ENCODE data around the gene ADRM1.

The ADRM1 gene

DNA sequence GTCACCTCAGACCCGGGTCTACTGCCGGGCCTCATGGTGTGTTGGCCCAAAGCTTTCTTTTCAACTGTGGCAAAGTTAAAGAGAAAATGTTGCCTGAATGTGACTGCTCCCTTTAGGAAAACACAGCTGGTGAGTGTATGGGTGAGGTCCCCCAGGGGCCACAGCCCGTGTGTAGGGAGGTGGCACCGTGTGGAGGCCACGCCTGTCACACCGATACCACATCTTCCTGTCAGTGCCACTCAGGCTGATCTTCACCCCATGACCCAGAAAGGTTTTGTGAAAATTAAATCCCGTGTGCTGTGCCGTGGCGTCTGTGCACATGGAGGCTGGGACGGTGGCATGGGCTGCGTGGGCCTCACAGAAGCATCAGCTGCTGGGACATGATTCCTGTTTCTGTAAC is 10.7 kb upstream of the ADRM1 start:
- no peak overlapping the region for H3K4me3 ChIP-seq (ENCODE audit: low read length)
- H3K9me2 ChIP-seq (replicated peaks; ENCODE audit: control insufficient read depth, low read length), result no peaks in the 10 kb centered on the region
- H3K36me3 ChIP-seq (ENCODE audit: control insufficient read depth, low read length), result peaks cover 13% of the 10 kb centered on the region; the same call in 1 of the 2 replicates
- TF ChIP-seq, protein P1, sequence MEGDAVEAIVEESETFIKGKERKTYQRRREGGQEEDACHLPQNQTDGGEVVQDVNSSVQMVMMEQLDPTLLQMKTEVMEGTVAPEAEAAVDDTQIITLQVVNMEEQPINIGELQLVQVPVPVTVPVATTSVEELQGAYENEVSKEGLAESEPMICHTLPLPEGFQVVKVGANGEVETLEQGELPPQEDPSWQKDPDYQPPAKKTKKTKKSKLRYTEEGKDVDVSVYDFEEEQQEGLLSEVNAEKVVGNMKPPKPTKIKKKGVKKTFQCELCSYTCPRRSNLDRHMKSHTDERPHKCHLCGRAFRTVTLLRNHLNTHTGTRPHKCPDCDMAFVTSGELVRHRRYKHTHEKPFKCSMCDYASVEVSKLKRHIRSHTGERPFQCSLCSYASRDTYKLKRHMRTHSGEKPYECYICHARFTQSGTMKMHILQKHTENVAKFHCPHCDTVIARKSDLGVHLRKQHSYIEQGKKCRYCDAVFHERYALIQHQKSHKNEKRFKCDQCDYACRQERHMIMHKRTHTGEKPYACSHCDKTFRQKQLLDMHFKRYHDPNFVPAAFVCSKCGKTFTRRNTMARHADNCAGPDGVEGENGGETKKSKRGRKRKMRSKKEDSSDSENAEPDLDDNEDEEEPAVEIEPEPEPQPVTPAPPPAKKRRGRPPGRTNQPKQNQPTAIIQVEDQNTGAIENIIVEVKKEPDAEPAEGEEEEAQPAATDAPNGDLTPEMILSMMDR (IDR thresholded peaks at IDR 0.05; ENCODE audit: low read depth, low read length, poor library complexity, severe bottlenecking), result no peak
- no peak for TF ChIP-seq EZH2phosphoT487 (IDR thresholded peaks at IDR 0.05; ENCODE audit: borderline replicate concordance, low read length)
- H3K4me1 ChIP-seq (ENCODE audit: control insufficient read depth, low read length), result peaks cover 8% of the 10 kb centered on the region
- no peak overlapping the region for H3K4me2 ChIP-seq (ENCODE audit: low read length)
- H3K27ac ChIP-seq (ENCODE audit: low read depth, low read length), result no peak overlapping the region
- no peaks in the 10 kb centered on the region for H3K27me3 ChIP-seq (ENCODE audit: control insufficient read depth, low read length)
- H4K20me1 ChIP-seq (ENCODE audit: control insufficient read depth, insufficient read depth, low read depth, low read length), result no peaks in the 10 kb centered on the region
- H3K79me2 ChIP-seq (ENCODE audit: control insufficient read depth, low read length), result no peaks in the 10 kb centered on the region
- H3F3A ChIP-seq (ENCODE audit: control insufficient read depth, insufficient read depth), result peaks cover 2% of the 10 kb centered on the region; the same call in 1 of the 2 replicates
- H3K9me3 ChIP-seq (ENCODE audit: control insufficient read depth, insufficient read depth, low read length), result no peaks in the 10 kb centered on the region

DNA sequence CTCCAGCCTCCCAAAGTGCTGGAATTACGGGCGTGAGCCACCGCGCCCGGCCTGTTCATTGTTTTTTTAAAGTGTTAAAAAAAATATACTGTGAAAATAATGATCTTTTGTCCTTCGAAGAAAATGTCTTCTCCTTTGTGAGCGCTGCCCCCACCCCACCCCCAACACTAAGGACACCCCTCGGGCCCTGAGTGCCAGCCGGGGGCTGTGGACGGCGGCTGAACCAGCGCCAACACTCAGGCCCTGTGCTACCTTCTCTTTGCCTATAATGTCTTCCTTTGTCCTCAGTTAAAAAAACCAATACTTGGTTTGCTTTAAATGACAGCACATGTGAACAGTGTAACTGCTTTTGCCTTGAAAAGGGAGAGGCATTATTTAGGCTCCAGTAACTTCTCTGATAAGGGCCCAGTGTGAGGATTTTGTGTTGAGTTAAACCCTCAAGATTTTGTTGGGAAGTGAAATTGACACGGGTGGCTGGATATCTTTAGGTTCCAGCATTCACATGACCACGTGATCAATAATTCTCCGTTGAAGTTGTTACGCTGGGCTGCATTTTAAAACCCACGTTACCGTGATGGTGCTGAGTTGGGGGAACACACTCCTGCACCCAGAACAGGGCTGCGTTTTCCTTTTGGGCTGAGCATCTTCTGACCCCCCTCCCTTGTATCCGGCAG is 9.5 kb upstream of the ADRM1 start:
- Histone ChIP-seq H3K27me3 (ENCODE audit: control insufficient read depth, low read length) (no peaks in the 10 kb centered on the region), H3K4me1 (ENCODE audit: control insufficient read depth, low read length) (peaks cover 8% of the 10 kb centered on the region), H3K27ac (ENCODE audit: low read depth, low read length) (no peak overlapping the region), H3K9me3 (ENCODE audit: control insufficient read depth, insufficient read depth, low read length) (no peaks in the 10 kb centered on the region), H3K9me2 (replicated peaks; ENCODE audit: control insufficient read depth, low read length) (no peaks in the 10 kb centered on the region), H3K4me2 (ENCODE audit: low read length) (no peak overlapping the region), H3K4me3 (ENCODE audit: low read length) (no peak overlapping the region), H3F3A (ENCODE audit: control insufficient read depth, insufficient read depth) (peaks cover 2% of the 10 kb centered on the region; the same call in 1 of the 2 replicates), H4K20me1 (ENCODE audit: control insufficient read depth, insufficient read depth, low read depth, low read length) (no peaks in the 10 kb centered on the region), H3K79me2 (ENCODE audit: control insufficient read depth, low read length) (no peaks in the 10 kb centered on the region), H3K36me3 (ENCODE audit: control insufficient read depth, low read length) (peaks cover 13% of the 10 kb centered on the region; the same call in 1 of the 2 replicates)
- TF ChIP-seq, protein P1 (IDR thresholded peaks at IDR 0.05; ENCODE audit: low read depth, low read length, poor library complexity, severe bottlenecking), result no peak
- TF ChIP-seq EZH2phosphoT487 (IDR thresholded peaks at IDR 0.05; ENCODE audit: borderline replicate concordance, low read length), result no peak

DNA sequence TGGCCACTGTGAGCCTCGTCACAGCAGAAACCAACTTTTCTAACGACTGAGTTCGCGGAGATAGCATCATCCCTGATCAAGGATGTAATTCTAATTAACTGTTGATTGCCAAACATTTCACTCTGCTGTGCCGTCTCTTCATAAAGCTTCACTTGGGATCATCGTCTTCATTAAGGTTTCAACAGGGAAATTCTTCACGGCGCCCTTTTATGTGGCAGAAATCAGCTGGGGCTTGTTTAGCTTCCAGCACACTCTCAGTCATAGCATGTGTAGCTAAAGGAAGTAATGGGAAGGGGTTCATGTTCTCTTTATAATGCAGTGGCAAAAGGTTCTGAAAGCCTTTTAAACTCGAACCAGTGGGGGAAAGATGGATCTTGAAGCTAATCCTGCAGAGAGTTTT is 8.9 kb upstream of the ADRM1 start:
- peaks cover 2% of the 10 kb centered on the region; the same call in 1 of the 2 replicates for H3F3A ChIP-seq (ENCODE audit: control insufficient read depth, insufficient read depth)
- H3K9me3 ChIP-seq (ENCODE audit: control insufficient read depth, insufficient read depth, low read length), result no peaks in the 10 kb centered on the region
- no peak overlapping the region for H3K4me2 ChIP-seq (ENCODE audit: low read length)
- no peaks in the 10 kb centered on the region for H4K20me1 ChIP-seq (ENCODE audit: control insufficient read depth, insufficient read depth, low read depth, low read length)
- TF ChIP-seq, protein P1 (IDR thresholded peaks at IDR 0.05; ENCODE audit: low read depth, low read length, poor library complexity, severe bottlenecking), result no peak
- TF ChIP-seq EZH2phosphoT487 (IDR thresholded peaks at IDR 0.05; ENCODE audit: borderline replicate concordance, low read length), result no peak
- no peak overlapping the region for H3K4me3 ChIP-seq (ENCODE audit: low read length)
- H3K27ac ChIP-seq (ENCODE audit: low read depth, low read length), result no peak overlapping the region
- H3K4me1 ChIP-seq (ENCODE audit: control insufficient read depth, low read length), result peaks cover 8% of the 10 kb centered on the region
- no peaks in the 10 kb centered on the region for H3K79me2 ChIP-seq (ENCODE audit: control insufficient read depth, low read length)
- H3K36me3 ChIP-seq (ENCODE audit: control insufficient read depth, low read length), result peaks cover 13% of the 10 kb centered on the region; the same call in 1 of the 2 replicates
- H3K27me3 ChIP-seq (ENCODE audit: control insufficient read depth, low read length), result no peaks in the 10 kb centered on the region
- H3K9me2 ChIP-seq (replicated peaks; ENCODE audit: control insufficient read depth, low read length), result no peaks in the 10 kb centered on the region

All from DOHH2 (cell line).